Left lung (tissue), 10 donors: ENCODE data around the gene ANXA9. TPM values are rescaled to one million over a fixed set of nuclear protein-coding genes. Genes with fewer than 3 reads are reported as not detected.

Source experiments
- ATAC-seq: fragments of 200-7000 bp; cut with Tn5 transposase; one replicate; pipeline ENCODE4 v1.9.1; 2020; ENCODE audit warnings: moderate library complexity
- DNase-seq, 4 donors: peaks; one replicate each; pipeline ENCODE4 v3.0.0-alpha.2; 2013 to 2020
- H3K27ac ChIP-seq, 2 donors: fragments of 200-600 bp; sonication (generic) in 1 of 2; one replicate each; pipeline versions ENCODE4 v1.5.0 to v1.8.0; 2020 to 2021
- H3K27me3 ChIP-seq, 2 donors: fragments of 200-600 bp; sonication (generic) in 1 of 2; one replicate each; pipeline versions ENCODE4 v1.5.0 to v1.8.0; 2020 to 2021
- H3K36me3 ChIP-seq, 2 donors: fragments of 200-600 bp; sonication (generic) in 1 of 2; one replicate each; pipeline versions ENCODE4 v1.5.0 to v1.8.0; 2020 to 2021
- H3K4me1 ChIP-seq, 2 donors: fragments of 200-600 bp; one replicate each; pipeline ENCODE4 v1.8.0; 2021
- H3K4me3 ChIP-seq, 2 donors: fragments of 200-600 bp; sonication (generic) in 1 of 2; one replicate each; pipeline versions ENCODE4 v1.5.0 to v1.8.0; 2020 to 2021; ENCODE audit warnings: mild to moderate bottlenecking in 1 of 2
- H3K9me3 ChIP-seq, 2 donors: fragments of 200-600 bp; sonication (generic) in 1 of 2; one replicate each; pipeline versions ENCODE4 v1.5.0 to v1.8.0; 2020 to 2021
- CTCF ChIP-seq, 2 donors: fragments of 200-600 bp; sonication (generic) in 1 of 2; IDR thresholded peaks; one replicate each; pipeline versions ENCODE4 v1.5.0 to v1.8.0; 2021; ENCODE audit warnings: antibody characterized with exemption in 2 of 2
- intact Hi-C, 2 donors: fragments of 100-400 bp; cut with DNase I; formaldehyde crosslinking; loops; one replicate each; pipeline versions ENCODE4 v1.11.2 to v1.14.2; 2022
- polyA plus RNA-seq, 6 donors: library from polyadenylated mRNA; unstranded; fragments of 120-200 nt; gene quantifications; one replicate each; pipeline ENCODE4 v1.2.1, GENCODE V29; 2013; ENCODE audit not compliant: insufficient read length in 6 of 6
- total RNA-seq, 2 donors: library from RNA; stranded (reverse); fragmentation: NEBNext Ultra II Directional; extraction: Animal tissue kit (Norgen Biotek cat#: 25700); gene quantifications; one replicate each; pipeline ENCODE4 v1.2.1, GENCODE V29; 2021
- donor health status: DM: no; HTN: yes; CAD: no.
- donor health status: DM: no; HTN: no; CAD: no.

Gene ANXA9
- total and polyA plus RNA-seq, 8 donors = 1.1 to 11.1 (median 10.1) TPM

GRCh38 chr1:150997949-150998348 lies 15.9 kb downstream of the ANXA9 start:
- no peaks in the 10 kb centered on the region for H3K9me3 ChIP-seq
- no peak for DNase-seq
- no peak overlapping the region for H3K27ac ChIP-seq
- intact Hi-C loops = no loop called here
- no peak for TF ChIP-seq CTCF (IDR thresholded peaks at IDR 0.05)
- H3K27me3 ChIP-seq = no peaks in the 10 kb centered on the region
- peaks cover under 1 to 50% of the 10 kb centered on the region in 2 donors for H3K4me1 ChIP-seq
- no peak for ATAC-seq
- H3K36me3 ChIP-seq = peaks cover 0 to 40% of the 10 kb centered on the region in 2 donors
- H3K4me3 ChIP-seq = no peak overlapping the region

GRCh38 chr1:150999051-150999674 lies 17.1 kb downstream of the ANXA9 start:
- ATAC-seq = no peak
- Histone ChIP-seq H3K36me3 (peaks cover 0 to 40% of the 10 kb centered on the region in 2 donors), H3K4me3 (no peak overlapping the region), H3K4me1 (peaks cover 13 to 63% of the 10 kb centered on the region in 2 donors), H3K27ac (peak overlapping the region in 1 of 2 donors; percentile 57), H3K27me3 (no peaks in the 10 kb centered on the region), H3K9me3 (no peaks in the 10 kb centered on the region)
- DNase-seq = no peak
- intact Hi-C loops = no loop called here
- no peak for TF ChIP-seq CTCF (IDR thresholded peaks at IDR 0.05)

GRCh38 chr1:150999926-151000325 lies 17.8 kb downstream of the ANXA9 start:
- Histone ChIP-seq H3K4me1 (peaks cover 20 to 70% of the 10 kb centered on the region in 2 donors), H3K27ac (no peak overlapping the region), H3K9me3 (no peaks in the 10 kb centered on the region), H3K27me3 (no peaks in the 10 kb centered on the region), H3K4me3 (no peak overlapping the region), H3K36me3 (peaks cover 0 to 40% of the 10 kb centered on the region in 2 donors)
- intact Hi-C loops = no loop called here
- DNase-seq (no peak), ATAC-seq (no peak)
- TF ChIP-seq CTCF (IDR thresholded peaks at IDR 0.05) = no peak

- peaks cover 23 to 70% of the 10 kb centered on the region in 2 donors for H3K4me1 ChIP-seq
- ATAC-seq (no peak), DNase-seq (no peak)
- no peaks in the 10 kb centered on the region for H3K9me3 ChIP-seq
- H3K36me3 ChIP-seq = peaks cover 0 to 35% of the 10 kb centered on the region in 2 donors
- H3K27ac ChIP-seq = peak overlapping the region in 1 of 2 donors; percentile 87
- no peak overlapping the region for H3K4me3 ChIP-seq
- no peaks in the 10 kb centered on the region for H3K27me3 ChIP-seq
- intact Hi-C loops = no loop called here
- no peak for TF ChIP-seq CTCF (IDR thresholded peaks at IDR 0.05)
Measured at GRCh38 chr1:151000408-151000807, 18.3 kb downstream of the ANXA9 start.

- peaks cover 23 to 69% of the 10 kb centered on the region in 2 donors for H3K4me1 ChIP-seq
- no peak for DNase-seq
- ATAC-seq = no peak
- no peaks in the 10 kb centered on the region for H3K27me3 ChIP-seq
- H3K36me3 ChIP-seq = peaks cover 0 to 32% of the 10 kb centered on the region in 2 donors
- no peaks in the 10 kb centered on the region for H3K9me3 ChIP-seq
- TF ChIP-seq CTCF (IDR thresholded peaks at IDR 0.05) = no peak
- H3K27ac ChIP-seq = peak overlapping the region in 1 of 2 donors; percentile 87
- no peak overlapping the region for H3K4me3 ChIP-seq
- intact Hi-C loops = no loop called here
Measured at GRCh38 chr1:151001602-151002001, 19.5 kb downstream of the ANXA9 start.
